Astrocyte of the spinal cord (primary cell): ENCODE measurements around the gene FGF11.

Experiments used
- DNase-seq: peaks from one replicate; pipeline ENCODE4 v3.0.0; 2011; ENCODE audit warnings: low read depth, low spot score
- H3K4me3 ChIP-seq: 2 replicates; pipeline ENCODE4 v1.5.1; 2011; ENCODE audit warnings: low read depth, mild to moderate bottlenecking, low read length, moderate library complexity
- CTCF ChIP-seq: IDR thresholded peaks from 2 replicates; pipeline ENCODE4 v1.5.1; 2012; ENCODE audit warnings: low read depth, mild to moderate bottlenecking, low read length, inconsistent platforms
- in situ Hi-C: cut with HindIII; loops from 2 replicates; pipeline ENCODE4 v1.10.0; 2017; ENCODE audit warnings: low sequenced_read_pairs

Gene FGF11

GRCh38 chr17:7437369-7437863, 1.9 kb upstream of the FGF11 start:
- peak overlapping the region; percentile 15 for H3K4me3 ChIP-seq
- in situ Hi-C loops: no loop called here
- no peak for DNase-seq
- no peak for TF ChIP-seq CTCF

GRCh38 chr17:7437950-7438614, 1.2 kb upstream of the FGF11 start:
- TF ChIP-seq CTCF: no peak
- in situ Hi-C loops: no loop called here
- peak overlapping the region; percentile 27 for H3K4me3 ChIP-seq
- DNase-seq: no peak

- no peak for TF ChIP-seq CTCF
- H3K4me3 ChIP-seq: peak overlapping the region; percentile 27
- no peak for DNase-seq
- in situ Hi-C loops: no loop called here
These were observed 454 bp upstream of the FGF11 start for GRCh38 chr17:7438656-7439460.

GRCh38 chr17:7440113-7440833, 961 bp downstream of the FGF11 start:
- in situ Hi-C loops: no loop called here
- peak overlapping the region; percentile 39 for H3K4me3 ChIP-seq
- DNase-seq: peak; percentile 6
- no peak for TF ChIP-seq CTCF

GRCh38 chr17:7440834-7441195, 1.5 kb downstream of the FGF11 start:
- DNase-seq: peak; percentile 29
- in situ Hi-C loops: no loop called here
- H3K4me3 ChIP-seq: peak overlapping the region; percentile 39
- TF ChIP-seq CTCF: no peak

GRCh38 chr17:7441266-7441665, 2.0 kb downstream of the FGF11 start:
- no peak for TF ChIP-seq CTCF
- no peak for DNase-seq
- H3K4me3 ChIP-seq: no peak overlapping the region
- in situ Hi-C loops: no loop called here
